Measurements from ENCODE around the gene KDM6A. TPM values are rescaled to one million over a fixed set of nuclear protein-coding genes. Genes with fewer than 3 reads are reported as not detected.

KDM6A gene
- total RNA-seq, 1 experiment from 2014 or later: 24.0 TPM

DNA sequence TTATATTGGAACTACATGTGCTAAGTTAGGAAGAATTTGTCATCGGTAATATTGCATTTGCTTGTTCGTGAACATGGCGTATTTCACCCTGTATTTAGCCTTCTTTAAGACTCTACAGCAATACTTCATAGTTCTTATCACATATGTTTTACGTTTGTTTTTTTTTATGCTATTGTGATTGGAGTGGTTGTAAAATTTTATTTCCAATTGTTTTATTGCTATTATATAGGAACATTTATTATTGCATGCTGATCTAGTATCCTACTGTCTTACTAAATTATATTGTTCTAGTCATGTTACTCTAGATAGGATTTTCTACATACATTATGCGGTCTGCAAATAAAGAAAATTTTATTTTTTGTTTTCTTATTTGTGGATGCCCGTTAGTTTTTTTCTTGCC lies 107.4 kb downstream of the KDM6A start:
- Histone ChIP-seq H3K4me3 (ENCODE audit: low read depth in 2 of 2, low read length in 2 of 2) (no peak overlapping the region), H3K9me3 (ENCODE audit: control insufficient read depth, insufficient read depth, low read depth, low read length) (no peaks in the 10 kb centered on the region), H3K27ac (ENCODE audit: low read length) (no peak overlapping the region), H3K27me3 (ENCODE audit: control insufficient read depth, insufficient read depth, low read length) (no peaks in the 10 kb centered on the region), H3K4me1 (ENCODE audit: control insufficient read depth, insufficient read depth, low read length) (no peaks in the 10 kb centered on the region), H3K36me3 (ENCODE audit: control insufficient read depth, insufficient read depth, low read length) (no peaks in the 10 kb centered on the region)
- no peak for ATAC-seq
- in situ Hi-C loops (cut with HindIII; ENCODE audit: low pct_unique_long_range_greater_than_20kb, low sequenced_read_pairs): no loop called here
- DNase-seq (ENCODE audit: low read depth, low spot score): no peak
- intact Hi-C loops (cut with micrococcal nuclease; ENCODE audit: unreplicated experiment): no loop called here
- no peak for TF ChIP-seq POLR2AphosphoS5 (IDR thresholded peaks at IDR 0.05; ENCODE audit: low read depth, low read length)
- TF ChIP-seq, protein P1, sequence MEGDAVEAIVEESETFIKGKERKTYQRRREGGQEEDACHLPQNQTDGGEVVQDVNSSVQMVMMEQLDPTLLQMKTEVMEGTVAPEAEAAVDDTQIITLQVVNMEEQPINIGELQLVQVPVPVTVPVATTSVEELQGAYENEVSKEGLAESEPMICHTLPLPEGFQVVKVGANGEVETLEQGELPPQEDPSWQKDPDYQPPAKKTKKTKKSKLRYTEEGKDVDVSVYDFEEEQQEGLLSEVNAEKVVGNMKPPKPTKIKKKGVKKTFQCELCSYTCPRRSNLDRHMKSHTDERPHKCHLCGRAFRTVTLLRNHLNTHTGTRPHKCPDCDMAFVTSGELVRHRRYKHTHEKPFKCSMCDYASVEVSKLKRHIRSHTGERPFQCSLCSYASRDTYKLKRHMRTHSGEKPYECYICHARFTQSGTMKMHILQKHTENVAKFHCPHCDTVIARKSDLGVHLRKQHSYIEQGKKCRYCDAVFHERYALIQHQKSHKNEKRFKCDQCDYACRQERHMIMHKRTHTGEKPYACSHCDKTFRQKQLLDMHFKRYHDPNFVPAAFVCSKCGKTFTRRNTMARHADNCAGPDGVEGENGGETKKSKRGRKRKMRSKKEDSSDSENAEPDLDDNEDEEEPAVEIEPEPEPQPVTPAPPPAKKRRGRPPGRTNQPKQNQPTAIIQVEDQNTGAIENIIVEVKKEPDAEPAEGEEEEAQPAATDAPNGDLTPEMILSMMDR (IDR thresholded peaks at IDR 0.05): no peak
- no peak for TF ChIP-seq SIN3A (IDR thresholded peaks at IDR 0.05; ENCODE audit: borderline replicate concordance, insufficient read depth, low read depth, low read length)
- TF ChIP-seq, protein P2, sequence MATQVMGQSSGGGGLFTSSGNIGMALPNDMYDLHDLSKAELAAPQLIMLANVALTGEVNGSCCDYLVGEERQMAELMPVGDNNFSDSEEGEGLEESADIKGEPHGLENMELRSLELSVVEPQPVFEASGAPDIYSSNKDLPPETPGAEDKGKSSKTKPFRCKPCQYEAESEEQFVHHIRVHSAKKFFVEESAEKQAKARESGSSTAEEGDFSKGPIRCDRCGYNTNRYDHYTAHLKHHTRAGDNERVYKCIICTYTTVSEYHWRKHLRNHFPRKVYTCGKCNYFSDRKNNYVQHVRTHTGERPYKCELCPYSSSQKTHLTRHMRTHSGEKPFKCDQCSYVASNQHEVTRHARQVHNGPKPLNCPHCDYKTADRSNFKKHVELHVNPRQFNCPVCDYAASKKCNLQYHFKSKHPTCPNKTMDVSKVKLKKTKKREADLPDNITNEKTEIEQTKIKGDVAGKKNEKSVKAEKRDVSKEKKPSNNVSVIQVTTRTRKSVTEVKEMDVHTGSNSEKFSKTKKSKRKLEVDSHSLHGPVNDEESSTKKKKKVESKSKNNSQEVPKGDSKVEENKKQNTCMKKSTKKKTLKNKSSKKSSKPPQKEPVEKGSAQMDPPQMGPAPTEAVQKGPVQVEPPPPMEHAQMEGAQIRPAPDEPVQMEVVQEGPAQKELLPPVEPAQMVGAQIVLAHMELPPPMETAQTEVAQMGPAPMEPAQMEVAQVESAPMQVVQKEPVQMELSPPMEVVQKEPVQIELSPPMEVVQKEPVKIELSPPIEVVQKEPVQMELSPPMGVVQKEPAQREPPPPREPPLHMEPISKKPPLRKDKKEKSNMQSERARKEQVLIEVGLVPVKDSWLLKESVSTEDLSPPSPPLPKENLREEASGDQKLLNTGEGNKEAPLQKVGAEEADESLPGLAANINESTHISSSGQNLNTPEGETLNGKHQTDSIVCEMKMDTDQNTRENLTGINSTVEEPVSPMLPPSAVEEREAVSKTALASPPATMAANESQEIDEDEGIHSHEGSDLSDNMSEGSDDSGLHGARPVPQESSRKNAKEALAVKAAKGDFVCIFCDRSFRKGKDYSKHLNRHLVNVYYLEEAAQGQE (IDR thresholded peaks at IDR 0.05; ENCODE audit: insufficient read depth in 1 of 2, low read depth in 2 of 2, low read length in 1 of 2): no peak
- TF ChIP-seq TCF7L2 (IDR thresholded peaks at IDR 0.05; ENCODE audit: low read depth, low read length): no peak
- BruUV-seq (replicated peaks): no TSS peak
- ChIA-PET CTCF (no interaction called here), POLR2A (no interaction called here)

DNA sequence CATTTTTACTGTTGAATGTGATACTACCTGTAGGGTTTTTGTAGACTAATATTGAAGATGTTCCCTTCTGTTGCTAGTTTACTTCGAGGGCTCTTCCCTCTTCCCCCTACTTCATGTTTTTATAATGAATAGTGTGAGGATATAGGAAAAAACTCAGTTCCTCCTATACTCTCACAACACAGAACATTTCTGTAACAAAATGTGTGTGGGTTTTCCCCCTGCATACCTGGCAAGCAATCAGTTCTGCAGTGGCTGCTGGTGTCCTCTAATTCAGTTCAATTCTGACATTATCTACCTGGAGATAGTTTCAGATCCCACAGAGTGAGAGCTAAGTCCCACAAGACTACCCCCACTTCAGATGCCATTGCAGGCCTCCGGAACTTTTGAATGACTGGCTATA lies 107.9 kb downstream of the KDM6A start:
- Histone ChIP-seq H3K36me3 (ENCODE audit: control insufficient read depth, insufficient read depth, low read length) (no peaks in the 10 kb centered on the region), H3K27ac (ENCODE audit: low read length) (no peak overlapping the region), H3K4me1 (ENCODE audit: control insufficient read depth, insufficient read depth, low read length) (no peaks in the 10 kb centered on the region), H3K4me3 (ENCODE audit: low read depth in 2 of 2, low read length in 2 of 2) (no peak overlapping the region), H3K27me3 (ENCODE audit: control insufficient read depth, insufficient read depth, low read length) (no peaks in the 10 kb centered on the region), H3K9me3 (ENCODE audit: control insufficient read depth, insufficient read depth, low read depth, low read length) (no peaks in the 10 kb centered on the region)
- in situ Hi-C loops (cut with HindIII; ENCODE audit: low pct_unique_long_range_greater_than_20kb, low sequenced_read_pairs): no loop called here
- intact Hi-C loops (cut with micrococcal nuclease; ENCODE audit: unreplicated experiment): no loop called here
- ChIA-PET CTCF (no interaction called here), POLR2A (no interaction called here)
- no TSS peak for BruUV-seq (replicated peaks)
- DNase-seq (ENCODE audit: low read depth, low spot score): no peak
- TF ChIP-seq, protein P1 (IDR thresholded peaks at IDR 0.05): no peak
- no peak for TF ChIP-seq SIN3A (IDR thresholded peaks at IDR 0.05; ENCODE audit: borderline replicate concordance, insufficient read depth, low read depth, low read length)
- TF ChIP-seq TCF7L2 (IDR thresholded peaks at IDR 0.05; ENCODE audit: low read depth, low read length): no peak
- TF ChIP-seq, protein P2 (IDR thresholded peaks at IDR 0.05; ENCODE audit: insufficient read depth in 1 of 2, low read depth in 2 of 2, low read length in 1 of 2): no peak
- no peak for TF ChIP-seq POLR2AphosphoS5 (IDR thresholded peaks at IDR 0.05; ENCODE audit: low read depth, low read length)
- no peak for ATAC-seq
